ENCODE results near the gene ATP1B3. TPM values are rescaled to one million over a fixed set of nuclear protein-coding genes. Genes with fewer than 3 reads are reported as not detected.
"Not testable (repeated sequence)": the region's sequence is repeated elsewhere in the genome, so short reads cannot be mapped to it uniquely, and the experiment has no call there.

Gene ATP1B3
- total RNA-seq, 4 donors from 2014 or later = 32.5 to 61.0 (median 41.7) TPM

- intact Hi-C loops (cut with DNase I) = loop anchor here (10.0 kb wide), 1 partner anchor 341 kb away; no protein-coding TSS in a partner anchor
- TF ChIP-seq POLR2AphosphoS5 (IDR thresholded peaks at IDR 0.05) (no peak), EP300 (IDR thresholded peaks at IDR 0.05) (no peak)
- no peak overlapping the region for H3K27ac ChIP-seq (replicated peaks in 1 of 4)
- peaks cover 4 to 64% (median 35%) of the 10 kb centered on the region in 4 donors for H3K36me3 ChIP-seq
- no peaks in the 10 kb centered on the region for H3K27me3 ChIP-seq
- H3K9me3 ChIP-seq = no peaks in the 10 kb centered on the region
- 70% methylated on average over 2 of the region's 2 CpGs for WGBS
- H3K4me3 ChIP-seq = no peak overlapping the region
- no peaks in the 10 kb centered on the region for H3K4me1 ChIP-seq
- DNase-seq (ENCODE audit: extremely low spot score) = no peak
Measured at GRCh38 chr3:141915766-141916165, 39.3 kb downstream of the ATP1B3 start.

GRCh38 chr3:141920701-141921100 is 44.3 kb downstream of the ATP1B3 start:
- TF ChIP-seq CTCF (IDR thresholded peaks at IDR 0.05) (no peak), EP300 (IDR thresholded peaks at IDR 0.05) (no peak), POLR2AphosphoS5 (IDR thresholded peaks at IDR 0.05) (no peak), POLR2A (IDR thresholded peaks at IDR 0.05; ENCODE audit: low read depth) (no peak)
- no peaks in the 10 kb centered on the region for H3K9me3 ChIP-seq
- intact Hi-C loops (cut with DNase I) = no loop called here
- H3K27me3 ChIP-seq = no peaks in the 10 kb centered on the region
- no peak overlapping the region for H3K4me3 ChIP-seq
- H3K4me1 ChIP-seq = no peaks in the 10 kb centered on the region
- WGBS = 93% methylated on average over 4 of the region's 4 CpGs
- H3K36me3 ChIP-seq = peaks cover 20 to 80% (median 46%) of the 10 kb centered on the region in 4 donors
- DNase-seq (ENCODE audit: extremely low spot score) = no peak
- no peak overlapping the region for H3K27ac ChIP-seq (replicated peaks in 1 of 4)

GRCh38 chr3:141921316-141921715 is 44.9 kb downstream of the ATP1B3 start:
- Histone ChIP-seq H3K27ac (replicated peaks in 1 of 4) (no peak overlapping the region), H3K36me3 (peaks cover 21 to 86% (median 47%) of the 10 kb centered on the region in 4 donors), H3K4me1 (no peaks in the 10 kb centered on the region), H3K9me3 (no peaks in the 10 kb centered on the region), H3K4me3 (no peak overlapping the region), H3K27me3 (no peaks in the 10 kb centered on the region)
- 91% methylated on average over 2 of the region's 2 CpGs for WGBS
- DNase-seq (ENCODE audit: extremely low spot score) = no peak
- TF ChIP-seq POLR2AphosphoS5 (IDR thresholded peaks at IDR 0.05) (no peak), POLR2A (IDR thresholded peaks at IDR 0.05; ENCODE audit: low read depth) (no peak), EP300 (IDR thresholded peaks at IDR 0.05) (no peak), CTCF (IDR thresholded peaks at IDR 0.05) (no peak)
- intact Hi-C loops (cut with DNase I) = no loop called here

GRCh38 chr3:141925677-141926076 is 49.2 kb downstream of the ATP1B3 start:
- H3K27ac ChIP-seq (replicated peaks in 1 of 4); intact Hi-C loops (cut with DNase I); H3K9me3 ChIP-seq; H3K4me3 ChIP-seq; H3K27me3 ChIP-seq; H3K4me1 ChIP-seq; DNase-seq (ENCODE audit: extremely low spot score): not testable (repeated sequence)
- WGBS = 95% methylated on average over 5 of the region's 5 CpGs
- peaks cover 17 to 72% (median 46%) of the 10 kb centered on the region in 4 donors for H3K36me3 ChIP-seq

GRCh38 chr3:141926929-141927328 is 50.5 kb downstream of the ATP1B3 start:
- H3K27me3 ChIP-seq = no peaks in the 10 kb centered on the region
- TF ChIP-seq CTCF (IDR thresholded peaks at IDR 0.05) (no peak), EP300 (IDR thresholded peaks at IDR 0.05) (no peak), POLR2AphosphoS5 (IDR thresholded peaks at IDR 0.05) (no peak), POLR2A (IDR thresholded peaks at IDR 0.05; ENCODE audit: low read depth) (no peak)
- WGBS = 80% methylated on average over 9 of the region's 9 CpGs
- no peaks in the 10 kb centered on the region for H3K4me1 ChIP-seq
- intact Hi-C loops (cut with DNase I) = no loop called here
- no peaks in the 10 kb centered on the region for H3K9me3 ChIP-seq
- H3K27ac ChIP-seq (replicated peaks in 1 of 4) = no peak overlapping the region
- H3K4me3 ChIP-seq = no peak overlapping the region
- DNase-seq (ENCODE audit: extremely low spot score) = no peak
- H3K36me3 ChIP-seq = peaks cover 17 to 62% (median 46%) of the 10 kb centered on the region in 4 donors

- Histone ChIP-seq H3K9me3 (no peaks in the 10 kb centered on the region), H3K4me1 (no peaks in the 10 kb centered on the region), H3K27ac (replicated peaks in 1 of 4) (no peak overlapping the region), H3K27me3 (no peaks in the 10 kb centered on the region), H3K36me3 (peaks cover 7 to 44% (median 31%) of the 10 kb centered on the region in 4 donors), H3K4me3 (no peak overlapping the region)
- no peak for DNase-seq (ENCODE audit: extremely low spot score)
- intact Hi-C loops (cut with DNase I) = no loop called here
- TF ChIP-seq CTCF (IDR thresholded peaks at IDR 0.05) (no peak), POLR2AphosphoS5 (IDR thresholded peaks at IDR 0.05) (no peak), POLR2A (IDR thresholded peaks at IDR 0.05; ENCODE audit: low read depth) (no peak), EP300 (IDR thresholded peaks at IDR 0.05) (no peak)
- 93% methylated on average over 15 of the region's 15 CpGs for WGBS
Measured at GRCh38 chr3:141928631-141929270, 52.3 kb downstream of the ATP1B3 start.
